Measurements from ENCODE around the gene ERBIN. TPM values are rescaled to one million over a fixed set of nuclear protein-coding genes. Genes with fewer than 3 reads are reported as not detected.

ERBIN gene
- total and polyA plus RNA-seq, 2 of the 8 experiments (the other 6 are each of a cell fraction or from before 2014, with no cell fraction given), result 7.7 to 33.2 TPM

- H3K79me1 ChIP-seq (ENCODE audit: low read depth, low read length), result no peaks in the 10 kb centered on the region
- no peaks in the 10 kb centered on the region for H3K79me2 ChIP-seq (ENCODE audit: control insufficient read depth in 1 of 2, insufficient read depth in 2 of 2, low read length in 2 of 2)
- no peak overlapping the region for H2AFZ ChIP-seq (ENCODE audit: low read length)
- H3K27me3 ChIP-seq (replicated peaks in 1 of 4; ENCODE audit: control insufficient read depth in 3 of 4, extremely low read depth in 1 of 4, insufficient read depth in 3 of 4, low read length in 3 of 4), result no peaks in the 10 kb centered on the region
- H2BK5ac ChIP-seq (ENCODE audit: low read depth, low read length), result no peak overlapping the region
- H3K9ac ChIP-seq (replicated peaks in 1 of 4; ENCODE audit: extremely low read depth in 1 of 4, low read depth in 3 of 4, low read length in 3 of 4), result no peak overlapping the region
- H4K20me1 ChIP-seq (replicated peaks in 1 of 2; ENCODE audit: control insufficient read depth in 1 of 2, insufficient read depth in 2 of 2, low read length in 2 of 2), result no peaks in the 10 kb centered on the region
- H3K4ac ChIP-seq (replicated peaks; ENCODE audit: insufficient read length, low read depth, low read length), result no peak overlapping the region
- no peaks in the 10 kb centered on the region for H3K23me2 ChIP-seq (ENCODE audit: low read depth, low read length)
- no peak for TF ChIP-seq MAFK (IDR thresholded peaks at IDR 0.05; ENCODE audit: low read depth, low read length)
- no peak for TF ChIP-seq ATF2 (IDR thresholded peaks at IDR 0.05; ENCODE audit: low read length)
- TF ChIP-seq POU5F1 (IDR thresholded peaks at IDR 0.05; ENCODE audit: low read depth, low read length), result no peak
- no peak for TF ChIP-seq SUZ12 (IDR thresholded peaks at IDR 0.05; ENCODE audit: low read length)
- TF ChIP-seq NANOG (IDR thresholded peaks at IDR 0.05; ENCODE audit: insufficient read depth, low read depth, low read length, poor library complexity, severe bottlenecking), result no peak
- no peak for TF ChIP-seq CHD2 (IDR thresholded peaks at IDR 0.05; ENCODE audit: low read length)
- no peak for TF ChIP-seq RXRA (IDR thresholded peaks at IDR 0.05; ENCODE audit: insufficient read depth, low read depth, low read length)
- H4K5ac ChIP-seq (ENCODE audit: insufficient read length, low read depth, low read length), result no peak overlapping the region
- H3K4me2 ChIP-seq (ENCODE audit: insufficient read depth in 1 of 2, low read depth in 2 of 2, low read length in 2 of 2), result no peak overlapping the region
- H2AK5ac ChIP-seq (ENCODE audit: low read depth, low read length), result no peak overlapping the region
- no peak overlapping the region for H3K56ac ChIP-seq (replicated peaks; ENCODE audit: insufficient read length, low read depth, low read length)
- H3K9me3 ChIP-seq (ENCODE audit: insufficient read depth in 2 of 2, low read depth in 1 of 2, low read length in 1 of 2), result no peaks in the 10 kb centered on the region
- H3K4me1 ChIP-seq (replicated peaks in 1 of 4; ENCODE audit: control insufficient read depth in 3 of 4, insufficient read depth in 4 of 4, low read length in 3 of 4), result no peaks in the 10 kb centered on the region
- DNase-seq (ENCODE audit: low read depth in 1 of 2, low spot score in 2 of 2), result no peak
- no peak overlapping the region for H2BK20ac ChIP-seq (ENCODE audit: low read length)
- H4K91ac ChIP-seq (replicated peaks; ENCODE audit: insufficient read length, low read length), result no peak overlapping the region
- no peak overlapping the region for H2BK120ac ChIP-seq (replicated peaks; ENCODE audit: low read depth, low read length)
- no peak overlapping the region for H3K23ac ChIP-seq (ENCODE audit: insufficient read length)
- FAIRE-seq, result no peak
- no peak overlapping the region for H3K18ac ChIP-seq (ENCODE audit: extremely low read depth, low read length)
- H4K8ac ChIP-seq (ENCODE audit: extremely low read depth, insufficient read depth, low read length), result no peak overlapping the region
- H3K27ac ChIP-seq (ENCODE audit: low read depth, low read length), result no peak overlapping the region
- H2BK12ac ChIP-seq (ENCODE audit: low read depth, low read length), result no peak overlapping the region
- POLR2A ChIA-PET (ENCODE audit: partially characterized antibody), result no interaction called here
- no peak overlapping the region for H3K4me3 ChIP-seq (ENCODE audit: extremely low read depth in 1 of 4, insufficient read depth in 2 of 4, low read depth in 3 of 4, low read length in 4 of 4)
- H3K14ac ChIP-seq (ENCODE audit: insufficient read length), result no peak overlapping the region
- no peak overlapping the region for H2BK15ac ChIP-seq (ENCODE audit: low read length)
- CTCF ChIA-PET (ENCODE audit: partially characterized antibody), result interaction anchor here (0.8 to 1.3 kb wide), 2 partner anchors 13 to 1257 kb away, joined by 3 to 4 read pairs; no protein-coding TSS in a partner anchor
- no peaks in the 10 kb centered on the region for H3K36me3 ChIP-seq (ENCODE audit: control insufficient read depth in 2 of 4, insufficient read depth in 4 of 4, low read length in 3 of 4)
These were observed 20.1 kb upstream of the ERBIN start for GRCh38 chr5:65906256-65906655.
